Small intestine (tissue), 7 donors: ENCODE measurements around the gene ANP32E. TPM values are rescaled to one million over a fixed set of nuclear protein-coding genes. Genes with fewer than 3 reads are reported as not detected.
A peak's percentile ranks its signal among the peaks of the same experiment; 100 is the strongest.
"Not testable (repeated sequence)": the region's sequence is repeated elsewhere in the genome, so short reads cannot be mapped to it uniquely, and the experiment has no call there.

Experiments
- DNase-seq, 2 donors: peaks; one replicate each; pipeline versions ENCODE4 v3.0.0 to v3.0.0-alpha.2; 2013
- FAIRE-seq: peaks from 2 replicates; lab custom pipeline; 2012; peaks lifted over from hg19 to GRCh38; lab: Jason Lieb, UNC
- H3K27ac ChIP-seq, 3 donors: one replicate each; pipeline ENCODE4 v1.5.1; 2013; ENCODE audit warnings: low read length in 2 of 3, mild to moderate bottlenecking in 2 of 3, control low read depth in 1 of 3, inconsistent platforms in 1 of 3, low read depth in 1 of 3, moderate library complexity in 1 of 3
- H3K27me3 ChIP-seq, 3 donors: one replicate each; pipeline ENCODE4 v1.6.1; 2013; ENCODE audit warnings: low read length in 3 of 3, inconsistent platforms in 1 of 3; ENCODE audit not compliant: control insufficient read depth in 3 of 3, insufficient read depth in 3 of 3
- H3K36me3 ChIP-seq, 3 donors: one replicate each; pipeline ENCODE4 v1.6.1; 2013; ENCODE audit warnings: low read length in 3 of 3, inconsistent platforms in 1 of 3, low read depth in 1 of 3, mild to moderate bottlenecking in 1 of 3, moderate library complexity in 1 of 3; ENCODE audit not compliant: control insufficient read depth in 3 of 3, insufficient read depth in 2 of 3
- H3K4me1 ChIP-seq, 3 donors: one replicate each; pipeline ENCODE4 v1.6.1; 2013; ENCODE audit warnings: low read length in 2 of 3, inconsistent platforms in 1 of 3, low read depth in 1 of 3, mild to moderate bottlenecking in 1 of 3, moderate library complexity in 1 of 3; ENCODE audit not compliant: control insufficient read depth in 3 of 3, insufficient read depth in 2 of 3
- H3K4me3 ChIP-seq, 3 donors: one replicate each; pipeline ENCODE4 v1.5.1; 2013; ENCODE audit warnings: low read length in 3 of 3, control low read depth in 1 of 3, inconsistent platforms in 1 of 3, low read depth in 1 of 3, mild to moderate bottlenecking in 1 of 3, moderate library complexity in 1 of 3
- H3K9me3 ChIP-seq, 2 donors: one replicate each; pipeline ENCODE4 v1.6.1; 2013; ENCODE audit warnings: low read depth in 1 of 2, low read length in 1 of 2; ENCODE audit not compliant: control insufficient read depth in 2 of 2, insufficient read depth in 1 of 2
- WGBS, 3 donors: extraction: QIAGEN DNeasy Blood & Tissue Kit; methylation state at CpG; one replicate each; pipeline ENCODE4 v1.1.7; 2013; 5-methylcytosine and 5-hydroxymethylcytosine counted together
- polyA plus RNA-seq, 4 donors: library from polyadenylated mRNA; stranded (reverse) in 3 of 4; unstranded in 1 of 4; fragments of 200-250 nt in 3 of 4; fragments of 120-200 nt in 1 of 4; gene quantifications; one replicate each; pipeline versions ENCODE4 v1.2.1 to v1.2.3, GENCODE V29; 2013
- donor health status: healthy with polysubstance abuse.
- donor health status: control.
- donor health status: control.
- donor health status: Bipolar disorder and iron deficiency.
- donor health status: healthy.

ANP32E gene
- polyA plus RNA-seq, 4 donors = 13.2 to 46.7 (median 30.6) TPM

- WGBS, 3 donors = 79 to 86% (median 84%) methylated on average over 1 of the region's 1 CpG
- Histone ChIP-seq H3K9me3 (peaks cover 0 to 5% of the 10 kb centered on the region in 2 donors), H3K27ac (no peak overlapping the region), H3K27me3 (no peaks in the 10 kb centered on the region), H3K4me1 (no peaks in the 10 kb centered on the region), H3K36me3 (no peaks in the 10 kb centered on the region), H3K4me3 (no peak overlapping the region)
- FAIRE-seq (no peak), DNase-seq (no peak)
Observed at GRCh38 chr1:150196417-150196816, 39.5 kb downstream of the ANP32E start.

- DNase-seq = no peak
- Histone ChIP-seq H3K27ac (no peak overlapping the region), H3K27me3 (no peaks in the 10 kb centered on the region), H3K4me1 (no peaks in the 10 kb centered on the region), H3K36me3 (no peaks in the 10 kb centered on the region), H3K9me3 (no peaks in the 10 kb centered on the region), H3K4me3 (no peak overlapping the region)
- WGBS, 3 donors = 84 to 94% (median 85%) methylated on average over 3 to 4 of the region's 4 CpGs
- no peak for FAIRE-seq
Observed at GRCh38 chr1:150194381-150195031, 41.4 kb downstream of the ANP32E start.

GRCh38 chr1:150192012-150192411 is 43.9 kb downstream of the ANP32E start:
- no peaks in the 10 kb centered on the region for H3K4me1 ChIP-seq
- DNase-seq (no peak), FAIRE-seq (no peak)
- no peaks in the 10 kb centered on the region for H3K9me3 ChIP-seq
- no peak overlapping the region for H3K4me3 ChIP-seq
- 68 to 77% (median 73%) methylated on average over 2 of the region's 2 CpGs for WGBS, 3 donors
- no peaks in the 10 kb centered on the region for H3K36me3 ChIP-seq
- no peak overlapping the region for H3K27ac ChIP-seq
- no peaks in the 10 kb centered on the region for H3K27me3 ChIP-seq

- no peak for FAIRE-seq
- H3K27me3 ChIP-seq = no peaks in the 10 kb centered on the region
- DNase-seq = no peak
Observed at GRCh38 chr1:150187560-150187931, 48.4 kb downstream of the ANP32E start.

GRCh38 chr1:150186789-150187559 is 48.9 kb downstream of the ANP32E start:
- H3K4me3 ChIP-seq = no peak overlapping the region
- no peaks in the 10 kb centered on the region for H3K36me3 ChIP-seq
- H3K27me3 ChIP-seq = no peaks in the 10 kb centered on the region
- no peaks in the 10 kb centered on the region for H3K9me3 ChIP-seq
- FAIRE-seq = no peak
- 12 to 26% (median 21%) methylated on average over 10 of the region's 10 CpGs for WGBS, 3 donors
- H3K27ac ChIP-seq = no peak overlapping the region
- peak; percentile 44 to 57 for DNase-seq
- no peaks in the 10 kb centered on the region for H3K4me1 ChIP-seq

More at GRCh38 chr1:150187560-150187931, 48.4 kb downstream of the ANP32E start:
- no peak overlapping the region for H3K27ac ChIP-seq
- no peaks in the 10 kb centered on the region for H3K4me1 ChIP-seq
- 29 to 45% (median 31%) methylated on average over 3 of the region's 3 CpGs for WGBS, 3 donors
- H3K9me3 ChIP-seq = no peaks in the 10 kb centered on the region
- no peaks in the 10 kb centered on the region for H3K36me3 ChIP-seq
- H3K4me3 ChIP-seq = no peak overlapping the region

GRCh38 chr1:150186438-150186788 is 49.5 kb downstream of the ANP32E start:
- not testable (repeated sequence) for H3K27ac ChIP-seq
- WGBS, 3 donors = 58 to 81% (median 62%) methylated on average over 7 of the region's 7 CpGs
- DNase-seq = peak in 1 of 2 donors; percentile 33

GRCh38 chr1:150185481-150185880 is 50.4 kb downstream of the ANP32E start:
- Histone ChIP-seq H3K9me3 (no peaks in the 10 kb centered on the region), H3K36me3 (no peaks in the 10 kb centered on the region), H3K4me3 (no peak overlapping the region), H3K27ac (no peak overlapping the region), H3K27me3 (no peaks in the 10 kb centered on the region), H3K4me1 (no peaks in the 10 kb centered on the region)
- FAIRE-seq (no peak), DNase-seq (no peak)
- WGBS, 3 donors = 88 to 94% (median 91%) methylated on average over 7 of the region's 7 CpGs

More at GRCh38 chr1:150186438-150186788, 49.5 kb downstream of the ANP32E start:
- H3K4me1 ChIP-seq, H3K9me3 ChIP-seq, H3K27me3 ChIP-seq, H3K36me3 ChIP-seq, FAIRE-seq, H3K4me3 ChIP-seq: not testable (repeated sequence)

- 81 to 93% (median 90%) methylated on average over 3 of the region's 3 CpGs for WGBS, 3 donors
- no peaks in the 10 kb centered on the region for H3K9me3 ChIP-seq
- no peaks in the 10 kb centered on the region for H3K27me3 ChIP-seq
- H3K4me1 ChIP-seq = peaks cover 0 to 4% (median 0%) of the 10 kb centered on the region in 3 donors
- no peak overlapping the region for H3K27ac ChIP-seq
- no peaks in the 10 kb centered on the region for H3K36me3 ChIP-seq
- DNase-seq = no peak
- no peak overlapping the region for H3K4me3 ChIP-seq
- no peak for FAIRE-seq
Observed at GRCh38 chr1:150183061-150183460, 52.9 kb downstream of the ANP32E start.
